ENCODE measurements around the gene ASPN.

- TF ChIP-seq ZNF692 (tag by site-specific recombination; IDR thresholded peaks at IDR 0.05) (no peak), CTCF (tag by site-specific recombination; IDR thresholded peaks at IDR 0.05) (no peak), ZNF830 (tag by site-specific recombination; IDR thresholded peaks at IDR 0.05; ENCODE audit: low read depth) (no peak), ZSCAN18 (tag by site-specific recombination; IDR thresholded peaks at IDR 0.05) (no peak), SETDB1 (IDR thresholded peaks at IDR 0.05; ENCODE audit: insufficient read length, low read length) (no peak), KLF8 (tag by site-specific recombination; IDR thresholded peaks at IDR 0.05) (no peak), ZNF311 (tag by site-specific recombination; IDR thresholded peaks at IDR 0.05; ENCODE audit: borderline replicate concordance) (no peak), ZNF362 (tag by site-specific recombination; IDR thresholded peaks at IDR 0.05) (no peak), ZNF670 (tag by site-specific recombination; IDR thresholded peaks at IDR 0.05; ENCODE audit: low read depth) (no peak)
Observed at GRCh38 chr9:92406477-92406876, 75.8 kb downstream of the ASPN start.
